Measurements from ENCODE around the gene NIFK. TPM values are rescaled to one million over a fixed set of nuclear protein-coding genes. Genes with fewer than 3 reads are reported as not detected.
"Not testable (repeated sequence)": the region's sequence is repeated elsewhere in the genome, so short reads cannot be mapped to it uniquely, and the experiment has no call there.

Gene NIFK
- total RNA-seq, 1 donor from 2014 or later = 117 TPM

DNA sequence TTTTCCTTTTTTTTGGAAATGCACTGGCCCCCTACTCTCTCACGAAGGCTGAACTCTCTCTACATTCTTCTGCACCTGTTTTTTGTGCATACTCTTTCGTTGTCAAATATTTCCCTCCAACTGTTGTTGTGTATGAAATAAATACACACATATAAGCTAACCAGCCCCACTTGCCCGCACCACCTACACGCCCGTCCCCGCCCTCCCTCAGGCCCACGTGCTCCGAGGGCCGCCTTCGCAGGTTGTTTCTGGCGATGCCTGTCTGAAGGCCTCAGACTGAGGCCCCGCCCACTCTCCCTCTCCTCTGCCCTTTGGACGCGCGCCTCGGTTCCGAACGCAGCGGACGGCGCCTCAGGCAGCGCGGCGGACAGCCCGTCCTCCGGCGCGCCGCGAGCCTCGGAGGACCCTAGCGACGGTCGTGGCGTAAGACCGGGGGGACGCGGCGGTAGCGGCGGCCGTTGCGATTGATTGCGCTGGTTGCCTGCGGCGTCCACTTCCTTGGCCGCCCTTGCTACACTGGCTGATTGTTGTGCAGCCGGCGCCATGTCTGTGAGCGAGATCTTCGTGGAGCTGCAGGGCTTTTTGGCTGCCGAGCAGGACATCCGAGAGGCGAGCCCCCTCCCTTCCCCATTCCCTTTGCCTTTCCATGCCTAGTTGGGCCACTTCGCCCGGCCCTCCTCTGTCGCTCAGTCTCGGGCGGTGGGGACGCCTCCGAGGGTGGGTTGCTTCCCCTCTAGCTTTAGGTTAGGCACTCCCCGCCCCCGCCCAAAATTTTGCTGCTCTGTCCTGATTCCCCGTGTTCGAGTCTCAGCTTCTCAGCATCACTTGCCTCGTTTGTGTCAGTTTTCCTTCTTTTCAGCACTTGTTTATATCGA, 18.8 kb upstream of the NIFK start, which contains the start of gene TSN:
TSS of gene TSN (plus strand) at position 415 of the 875 bp plus-strand sequence. CDS start at position 544, 129 bp downstream.
- peak within 1 kb of the TSS; percentile 91 for H3K27ac Mint-ChIP-seq
- DNase-seq (ENCODE audit: low spot score) = peak; percentile 97
- H3K27me3 Mint-ChIP-seq (ENCODE audit: low read depth) = no peaks in the 10 kb centered on the region
- no peaks in the 10 kb centered on the region for H3K9me3 Mint-ChIP-seq
- H3K4me1 Mint-ChIP-seq (ENCODE audit: low read depth) = peaks cover 22% of the 10 kb centered on the region
- peak within 1 kb of the TSS; percentile 97 for H3K4me3 Mint-ChIP-seq (ENCODE audit: low read depth)
- intact Hi-C loops (cut with micrococcal nuclease) = loop anchor here (1.0 kb wide), 4 partner anchors 19 to 225 kb away; partner anchors contain the start of genes CLASP1, NIFK and RNU4ATAC
- peaks cover 23% of the 10 kb centered on the region for H3K36me3 Mint-ChIP-seq (ENCODE audit: low read depth)

GRCh38 chr2:121754851-121755236, 18.2 kb upstream of the NIFK start:
- Mint-ChIP-seq H3K36me3 (ENCODE audit: low read depth) (peaks cover 18% of the 10 kb centered on the region), H3K27ac (peak overlapping the region; percentile 91), H3K4me3 (ENCODE audit: low read depth) (peak overlapping the region; percentile 97), H3K9me3 (no peaks in the 10 kb centered on the region), H3K27me3 (ENCODE audit: low read depth) (no peaks in the 10 kb centered on the region), H3K4me1 (ENCODE audit: low read depth) (peaks cover 21% of the 10 kb centered on the region)
- no peak for DNase-seq (ENCODE audit: low spot score)
- intact Hi-C loops (cut with micrococcal nuclease) = loop anchor here (1.0 kb wide), 4 partner anchors 19 to 225 kb away; partner anchors contain the start of genes CLASP1, NIFK and RNU4ATAC

GRCh38 chr2:121748202-121748601, 11.5 kb upstream of the NIFK start:
- H3K27me3 Mint-ChIP-seq (ENCODE audit: low read depth) = peaks cover 2% of the 10 kb centered on the region
- intact Hi-C loops (cut with micrococcal nuclease) = no loop called here
- peaks cover 13% of the 10 kb centered on the region for H3K4me1 Mint-ChIP-seq (ENCODE audit: low read depth)
- no peaks in the 10 kb centered on the region for H3K36me3 Mint-ChIP-seq (ENCODE audit: low read depth)
- no peak overlapping the region for H3K4me3 Mint-ChIP-seq (ENCODE audit: low read depth)
- H3K27ac Mint-ChIP-seq = no peak overlapping the region
- DNase-seq (ENCODE audit: low spot score) = no peak
- H3K9me3 Mint-ChIP-seq = peaks cover 4% of the 10 kb centered on the region

DNA sequence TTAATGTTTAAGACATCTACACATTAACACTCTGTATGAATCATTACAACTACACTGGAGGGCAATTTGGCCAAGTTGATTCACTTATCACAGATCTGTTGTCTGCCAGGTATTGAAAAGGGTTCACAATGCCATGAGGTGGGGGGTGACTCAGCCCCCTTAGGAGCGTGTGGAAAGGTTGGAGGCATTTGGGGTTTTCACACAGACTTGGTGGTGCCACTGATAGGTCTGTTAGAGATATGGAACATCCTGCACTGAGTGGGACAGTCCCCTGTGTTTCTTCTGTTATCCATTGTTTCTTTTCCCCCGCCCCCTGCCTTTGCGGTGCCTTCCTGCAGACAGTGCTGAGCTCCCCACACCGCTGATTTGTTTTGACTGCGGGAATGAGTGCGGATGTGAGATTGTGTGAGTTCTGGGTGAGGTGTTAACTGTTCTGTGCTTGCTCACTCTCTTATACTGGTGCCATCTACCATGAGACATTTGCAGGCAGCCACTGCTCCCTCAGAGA, 9.4 kb upstream of the NIFK start:
- H3K36me3 Mint-ChIP-seq (ENCODE audit: low read depth) = no peaks in the 10 kb centered on the region
- no peak for DNase-seq (ENCODE audit: low spot score)

DNA sequence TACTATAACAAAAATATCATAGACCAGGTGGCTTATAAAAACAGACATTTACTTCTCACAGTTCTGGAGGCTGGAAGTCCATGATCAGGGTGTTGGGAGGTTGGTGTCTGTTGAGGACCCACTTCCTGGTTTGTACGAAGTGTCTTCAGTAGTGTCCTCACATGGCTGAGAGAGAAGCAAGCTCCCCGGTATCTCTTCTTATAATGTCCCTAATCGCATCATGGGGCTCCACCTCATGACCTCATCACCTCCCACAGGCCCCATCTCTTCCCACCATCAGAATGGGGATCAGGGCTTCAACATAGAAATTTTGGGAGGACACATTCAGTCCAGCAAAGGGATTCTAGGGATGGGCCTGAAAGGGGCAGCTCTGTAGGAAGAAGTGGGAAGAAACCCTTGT, 4.8 kb upstream of the NIFK start:
- Mint-ChIP-seq H3K27ac (no peak overlapping the region), H3K9me3 (peaks cover 4% of the 10 kb centered on the region), H3K4me1 (ENCODE audit: low read depth) (peaks cover 22% of the 10 kb centered on the region), H3K27me3 (ENCODE audit: low read depth) (peaks cover 2% of the 10 kb centered on the region), H3K4me3 (ENCODE audit: low read depth) (no peak overlapping the region), H3K36me3 (ENCODE audit: low read depth) (peaks cover 3% of the 10 kb centered on the region)
- DNase-seq (ENCODE audit: low spot score) = no peak
- intact Hi-C loops (cut with micrococcal nuclease) = no loop called here

More for the DNA sequence above, 9.4 kb upstream of the NIFK start:
- Mint-ChIP-seq H3K4me3 (ENCODE audit: low read depth) (no peak overlapping the region), H3K27me3 (ENCODE audit: low read depth) (peaks cover 2% of the 10 kb centered on the region), H3K9me3 (peaks cover 4% of the 10 kb centered on the region), H3K27ac (peak overlapping the region; percentile 43), H3K4me1 (ENCODE audit: low read depth) (peaks cover 13% of the 10 kb centered on the region)
- intact Hi-C loops (cut with micrococcal nuclease) = loop anchor here (1.0 kb wide), 1 partner anchor 24 kb away; no protein-coding TSS in a partner anchor

- Mint-ChIP-seq H3K27me3 (ENCODE audit: low read depth) (peaks cover 2% of the 10 kb centered on the region), H3K27ac (no peak overlapping the region), H3K4me3 (ENCODE audit: low read depth) (no peak overlapping the region), H3K36me3 (ENCODE audit: low read depth) (peaks cover 7% of the 10 kb centered on the region), H3K4me1 (ENCODE audit: low read depth) (peaks cover 17% of the 10 kb centered on the region), H3K9me3 (peaks cover 4% of the 10 kb centered on the region)
- intact Hi-C loops (cut with micrococcal nuclease) = no loop called here
- no peak for DNase-seq (ENCODE audit: low spot score)
Measured at GRCh38 chr2:121740973-121741372, 4.3 kb upstream of the NIFK start.

GRCh38 chr2:121736140-121736461, 574 bp downstream of the NIFK start:
- H3K36me3 Mint-ChIP-seq (ENCODE audit: low read depth) = peaks cover 45% of the 10 kb centered on the region
- no peak for DNase-seq (ENCODE audit: low spot score)
- intact Hi-C loops (cut with micrococcal nuclease) = loop anchor here (1.0 kb wide), 5 partner anchors 14 to 205 kb away; partner anchors contain the start of genes CLASP1 and TSN
- peak overlapping the region; percentile 99 for H3K4me3 Mint-ChIP-seq (ENCODE audit: low read depth)
- no peaks in the 10 kb centered on the region for H3K9me3 Mint-ChIP-seq
- peaks cover 33% of the 10 kb centered on the region for H3K4me1 Mint-ChIP-seq (ENCODE audit: low read depth)
- peak overlapping the region; percentile 92 for H3K27ac Mint-ChIP-seq
- H3K27me3 Mint-ChIP-seq (ENCODE audit: low read depth) = no peaks in the 10 kb centered on the region

GRCh38 chr2:121735518-121736074, 1.1 kb downstream of the NIFK start:
- no peaks in the 10 kb centered on the region for H3K27me3 Mint-ChIP-seq (ENCODE audit: low read depth)
- peak overlapping the region; percentile 99 for H3K4me3 Mint-ChIP-seq (ENCODE audit: low read depth)
- intact Hi-C loops (cut with micrococcal nuclease) = loop anchor here (1.0 kb wide), 5 partner anchors 13 to 204 kb away; partner anchors contain the start of genes CLASP1 and TSN
- H3K27ac Mint-ChIP-seq = peak overlapping the region; percentile 92
- peaks cover 34% of the 10 kb centered on the region for H3K4me1 Mint-ChIP-seq (ENCODE audit: low read depth)
- H3K36me3 Mint-ChIP-seq (ENCODE audit: low read depth) = peaks cover 50% of the 10 kb centered on the region
- no peaks in the 10 kb centered on the region for H3K9me3 Mint-ChIP-seq
- no peak for DNase-seq (ENCODE audit: low spot score)

GRCh38 chr2:121734544-121734943, 2.1 kb downstream of the NIFK start:
- H3K4me3 Mint-ChIP-seq (ENCODE audit: low read depth); H3K27ac Mint-ChIP-seq; H3K27me3 Mint-ChIP-seq (ENCODE audit: low read depth); DNase-seq (ENCODE audit: low spot score); intact Hi-C loops (cut with micrococcal nuclease); H3K9me3 Mint-ChIP-seq: not testable (repeated sequence)
- Mint-ChIP-seq H3K36me3 (ENCODE audit: low read depth) (peaks cover 58% of the 10 kb centered on the region), H3K4me1 (ENCODE audit: low read depth) (peaks cover 34% of the 10 kb centered on the region)

- no peak overlapping the region for H3K27ac Mint-ChIP-seq
- peaks cover 81% of the 10 kb centered on the region for H3K36me3 Mint-ChIP-seq (ENCODE audit: low read depth)
- no peak for DNase-seq (ENCODE audit: low spot score)
- H3K4me3 Mint-ChIP-seq (ENCODE audit: low read depth) = no peak overlapping the region
- intact Hi-C loops (cut with micrococcal nuclease) = no loop called here
- no peaks in the 10 kb centered on the region for H3K27me3 Mint-ChIP-seq (ENCODE audit: low read depth)
- H3K4me1 Mint-ChIP-seq (ENCODE audit: low read depth) = peaks cover 26% of the 10 kb centered on the region
- H3K9me3 Mint-ChIP-seq = no peaks in the 10 kb centered on the region
Measured at GRCh38 chr2:121731366-121731765, 5.3 kb downstream of the NIFK start.

- Mint-ChIP-seq H3K36me3 (ENCODE audit: low read depth) (peaks cover 59% of the 10 kb centered on the region), H3K27ac (no peak overlapping the region), H3K9me3 (no peaks in the 10 kb centered on the region), H3K4me3 (ENCODE audit: low read depth) (no peak overlapping the region), H3K27me3 (ENCODE audit: low read depth) (no peaks in the 10 kb centered on the region), H3K4me1 (ENCODE audit: low read depth) (peaks cover 19% of the 10 kb centered on the region)
- intact Hi-C loops (cut with micrococcal nuclease) = no loop called here
- no peak for DNase-seq (ENCODE audit: low spot score)
Measured at GRCh38 chr2:121727950-121728349, 8.7 kb downstream of the NIFK start.

DNA sequence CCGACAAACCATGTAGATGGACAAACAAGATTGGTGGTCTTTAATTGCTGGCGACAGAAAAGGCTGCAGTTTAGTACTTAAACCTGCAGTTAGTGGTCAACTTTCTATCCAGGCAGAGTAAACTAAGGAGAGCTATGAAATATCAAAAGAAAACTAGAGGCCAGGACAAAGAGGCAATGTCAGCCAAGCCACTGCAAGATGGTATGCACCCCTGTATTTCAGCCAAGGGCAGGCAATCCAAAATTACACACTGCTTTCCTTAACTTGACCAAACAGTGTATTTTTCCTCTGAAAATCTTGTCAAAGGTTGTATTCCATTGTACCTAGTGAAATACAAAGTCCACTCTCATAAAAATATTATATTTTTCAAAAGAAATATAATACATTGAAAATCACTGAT, 9.3 kb downstream of the NIFK start:
- Mint-ChIP-seq H3K27ac (no peak overlapping the region), H3K9me3 (no peaks in the 10 kb centered on the region), H3K36me3 (ENCODE audit: low read depth) (peaks cover 57% of the 10 kb centered on the region), H3K4me1 (ENCODE audit: low read depth) (peaks cover 25% of the 10 kb centered on the region), H3K27me3 (ENCODE audit: low read depth) (no peaks in the 10 kb centered on the region), H3K4me3 (ENCODE audit: low read depth) (no peak overlapping the region)
- no peak for DNase-seq (ENCODE audit: low spot score)
- intact Hi-C loops (cut with micrococcal nuclease) = no loop called here

- Mint-ChIP-seq H3K27ac (peak overlapping the region; percentile 87), H3K4me1 (ENCODE audit: low read depth) (peaks cover 21% of the 10 kb centered on the region), H3K9me3 (no peaks in the 10 kb centered on the region), H3K36me3 (ENCODE audit: low read depth) (peaks cover 21% of the 10 kb centered on the region), H3K4me3 (ENCODE audit: low read depth) (no peak overlapping the region), H3K27me3 (ENCODE audit: low read depth) (no peaks in the 10 kb centered on the region)
- DNase-seq (ENCODE audit: low spot score) = no peak
- intact Hi-C loops (cut with micrococcal nuclease) = no loop called here
Measured at GRCh38 chr2:121723316-121723715, 13.4 kb downstream of the NIFK start.

All from activated T-helper 2 cell treated with anti-CD3 and anti-CD28 coated beads, Interferon-gamma antibody, Interleukin-2, Interleukin-4, amounts not matched to agents 10 μg/mL and 5 μg/mL and 100 μg/mL, durations not matched to agents 14 hours and 24 hours and 36 hours (primary cell).